RWPE2 (cell line): Measurements from ENCODE around the gene CALML6.

Experiments
- ATAC-seq: fragments of 200-7000 bp; cut with Tn5 transposase; 3 replicates; pipeline ENCODE4 v1.9.1; 2021; ENCODE audit warnings: low read depth
- DNase-seq: peaks from one replicate; pipeline ENCODE4 v3.0.0-alpha.2; 2020; ENCODE audit warnings: low spot score
- H3K27ac ChIP-seq: fragments of 450-650 bp; 2 replicates; pipeline ENCODE4 v1.5.1; 2017; ENCODE audit warnings: mild to moderate bottlenecking; ENCODE audit not compliant: poor library complexity, severe bottlenecking
- H3K27me3 ChIP-seq: fragments of 250-450 bp; sonication (Bioruptor Pico); 2 replicates; pipeline ENCODE4 v1.5.1; 2021; ENCODE audit warnings: mild to moderate bottlenecking, moderate library complexity; ENCODE audit not compliant: insufficient read depth, poor library complexity, severe bottlenecking
- H3K36me3 ChIP-seq: fragments of 250-450 bp; sonication (Bioruptor Pico); 2 replicates; pipeline ENCODE4 v1.5.1; 2020; ENCODE audit warnings: low read depth, mild to moderate bottlenecking, moderate library complexity
- H3K4me1 ChIP-seq: fragments of 250-450 bp; sonication (Bioruptor Pico); 2 replicates; pipeline ENCODE4 v1.5.1; 2021; ENCODE audit warnings: mild to moderate bottlenecking, moderate library complexity; ENCODE audit not compliant: insufficient read depth, poor library complexity, severe bottlenecking
- H3K4me3 ChIP-seq: fragments of 250-450 bp; sonication (Bioruptor Pico); 2 replicates; pipeline ENCODE4 v1.5.1; 2021; ENCODE audit warnings: mild to moderate bottlenecking, moderate library complexity; ENCODE audit not compliant: severe bottlenecking
- H3K9me3 ChIP-seq: fragments of 250-450 bp; sonication (Bioruptor Pico); 2 replicates; pipeline ENCODE4 v1.5.1; 2021; ENCODE audit warnings: mild to moderate bottlenecking, moderate library complexity; ENCODE audit not compliant: severe bottlenecking
- TF ChIP-seq, protein P1 (sequence below): fragments of 450-650 bp; IDR thresholded peaks from one replicate; pipeline ENCODE4 v1.5.1; 2017; ENCODE audit warnings: mild to moderate bottlenecking, moderate library complexity; ENCODE audit not compliant: poor library complexity, severe bottlenecking

CALML6 gene

DNA sequence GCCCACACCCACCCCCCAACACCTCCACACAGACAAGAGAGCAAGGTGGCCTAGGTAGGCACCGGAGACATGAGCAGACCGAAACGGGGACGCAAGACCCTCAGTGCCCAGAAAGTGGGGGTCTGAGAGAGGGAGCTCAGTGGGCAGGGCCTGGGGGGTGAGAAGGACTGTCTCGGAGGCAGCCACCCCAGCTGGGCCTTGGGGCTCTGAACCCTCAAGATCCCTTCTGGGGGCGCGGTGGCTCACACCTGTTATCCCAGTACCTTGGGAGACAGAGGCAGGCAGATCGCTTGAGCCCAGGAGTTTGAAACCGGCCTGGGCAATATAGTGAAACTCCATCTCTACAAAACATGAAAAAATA, 15.1 kb upstream of the CALML6 start:
- TF ChIP-seq, protein P1, sequence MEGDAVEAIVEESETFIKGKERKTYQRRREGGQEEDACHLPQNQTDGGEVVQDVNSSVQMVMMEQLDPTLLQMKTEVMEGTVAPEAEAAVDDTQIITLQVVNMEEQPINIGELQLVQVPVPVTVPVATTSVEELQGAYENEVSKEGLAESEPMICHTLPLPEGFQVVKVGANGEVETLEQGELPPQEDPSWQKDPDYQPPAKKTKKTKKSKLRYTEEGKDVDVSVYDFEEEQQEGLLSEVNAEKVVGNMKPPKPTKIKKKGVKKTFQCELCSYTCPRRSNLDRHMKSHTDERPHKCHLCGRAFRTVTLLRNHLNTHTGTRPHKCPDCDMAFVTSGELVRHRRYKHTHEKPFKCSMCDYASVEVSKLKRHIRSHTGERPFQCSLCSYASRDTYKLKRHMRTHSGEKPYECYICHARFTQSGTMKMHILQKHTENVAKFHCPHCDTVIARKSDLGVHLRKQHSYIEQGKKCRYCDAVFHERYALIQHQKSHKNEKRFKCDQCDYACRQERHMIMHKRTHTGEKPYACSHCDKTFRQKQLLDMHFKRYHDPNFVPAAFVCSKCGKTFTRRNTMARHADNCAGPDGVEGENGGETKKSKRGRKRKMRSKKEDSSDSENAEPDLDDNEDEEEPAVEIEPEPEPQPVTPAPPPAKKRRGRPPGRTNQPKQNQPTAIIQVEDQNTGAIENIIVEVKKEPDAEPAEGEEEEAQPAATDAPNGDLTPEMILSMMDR: no peak
- H3K27ac ChIP-seq: no peak overlapping the region
- no peak for DNase-seq
- H3K27me3 ChIP-seq: no peaks in the 10 kb centered on the region
- no peak for ATAC-seq
- H3K9me3 ChIP-seq: no peaks in the 10 kb centered on the region
- no peaks in the 10 kb centered on the region for H3K36me3 ChIP-seq
- H3K4me3 ChIP-seq: no peak overlapping the region
- H3K4me1 ChIP-seq: peaks cover under 1% of the 10 kb centered on the region

DNA sequence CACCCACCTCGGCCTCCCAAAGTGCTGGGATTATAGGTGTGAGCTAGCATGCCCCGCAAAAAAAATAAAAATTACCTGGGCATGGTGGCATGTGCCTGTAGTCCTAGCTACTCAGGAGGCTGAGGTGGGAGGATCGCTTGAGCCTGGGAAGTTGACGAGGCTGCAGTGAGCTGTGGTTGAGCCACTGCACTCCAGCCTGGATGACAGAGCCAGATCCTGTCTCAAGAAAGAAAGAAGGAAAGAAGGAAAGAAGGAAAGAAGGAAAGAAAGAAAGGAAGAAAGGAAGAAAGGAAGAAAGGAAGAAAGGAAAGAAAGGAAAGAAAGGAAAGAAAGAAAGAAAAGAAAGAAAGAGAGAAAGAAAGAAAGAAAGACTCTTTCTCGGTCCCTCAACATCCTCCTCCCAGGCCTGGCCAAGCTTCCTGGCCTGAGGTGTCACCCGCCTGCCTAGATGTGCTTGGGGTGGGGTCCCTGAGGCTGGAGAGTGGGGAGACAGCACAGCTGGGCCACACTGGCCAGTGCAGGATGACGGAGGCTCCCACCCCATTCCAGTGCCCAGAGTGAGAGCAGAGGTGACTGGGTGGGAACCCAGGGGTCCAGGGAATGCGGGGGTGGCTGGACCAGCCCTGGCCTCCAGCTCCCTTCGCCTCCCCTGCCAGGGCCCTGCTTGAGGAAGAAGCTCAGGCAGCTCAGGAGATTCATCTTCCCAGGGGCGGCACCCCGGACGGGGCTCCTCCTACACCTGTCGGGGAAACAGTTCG, 14.0 kb upstream of the CALML6 start:
- DNase-seq (no peak), ATAC-seq (no peak; the same call in 2 of the 3 replicates)
- Histone ChIP-seq H3K36me3 (no peaks in the 10 kb centered on the region), H3K4me3 (no peak overlapping the region), H3K27ac (no peak overlapping the region), H3K9me3 (no peaks in the 10 kb centered on the region), H3K4me1 (no peaks in the 10 kb centered on the region), H3K27me3 (no peaks in the 10 kb centered on the region)
- TF ChIP-seq, protein P1: no peak

DNA sequence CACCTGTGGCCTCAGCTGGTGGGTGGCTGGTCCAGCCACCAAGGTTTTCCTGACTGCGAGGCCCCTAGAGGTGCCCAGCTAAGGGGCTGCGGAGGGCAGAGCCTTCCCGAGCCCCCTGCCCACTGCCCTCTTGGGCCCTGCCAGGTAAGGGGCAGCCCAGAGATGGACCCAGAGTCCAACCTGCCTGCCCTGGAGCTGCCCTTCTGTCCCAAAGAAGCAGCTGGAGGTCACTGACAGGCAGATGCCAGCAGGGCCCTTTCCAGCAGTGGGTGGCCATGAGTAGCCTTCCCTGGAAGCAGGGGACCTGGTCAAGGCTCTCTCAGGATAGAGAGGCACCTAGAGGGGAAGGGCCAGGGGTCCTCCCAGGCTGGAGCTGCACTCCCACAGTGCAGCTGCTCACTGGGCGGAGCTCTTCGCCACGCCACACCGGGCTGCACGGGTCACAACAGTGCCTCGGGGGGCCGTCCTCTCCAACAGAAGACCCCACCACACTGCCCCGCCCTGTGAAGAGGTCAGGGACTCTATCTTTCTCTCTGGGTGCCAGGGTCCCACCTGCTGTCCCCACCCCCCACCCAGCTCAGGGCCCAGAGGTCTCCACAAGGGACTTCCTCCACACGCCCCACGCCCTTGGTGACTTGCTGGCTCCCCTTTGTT, 13.3 kb upstream of the CALML6 start:
- TF ChIP-seq, protein P1: no peak
- no peaks in the 10 kb centered on the region for H3K36me3 ChIP-seq
- H3K27me3 ChIP-seq: no peaks in the 10 kb centered on the region
- no peaks in the 10 kb centered on the region for H3K9me3 ChIP-seq
- no peak overlapping the region for H3K27ac ChIP-seq
- ATAC-seq: no peak
- H3K4me1 ChIP-seq: peaks cover 4% of the 10 kb centered on the region
- no peak for DNase-seq
- no peak overlapping the region for H3K4me3 ChIP-seq

DNA sequence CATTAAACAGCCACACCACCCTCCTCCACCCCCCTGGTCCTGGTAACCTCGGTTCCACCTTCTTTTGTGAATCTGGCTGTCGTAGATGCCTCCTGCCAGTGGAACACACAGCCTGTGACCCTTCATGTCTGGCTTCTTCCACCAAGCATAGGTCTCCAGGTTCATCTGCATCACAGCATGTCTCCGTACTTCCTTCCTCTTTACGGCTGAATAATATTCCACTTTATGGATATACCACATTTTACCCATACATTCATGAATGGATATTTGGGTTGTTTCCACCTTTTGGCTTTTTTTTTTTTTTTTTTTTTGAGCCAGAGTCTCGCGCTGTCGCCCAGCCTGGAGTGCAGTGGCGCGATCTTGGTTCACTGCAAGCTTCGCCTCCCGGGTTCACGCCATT, 11.8 kb upstream of the CALML6 start:
- Histone ChIP-seq H3K36me3 (no peaks in the 10 kb centered on the region), H3K9me3 (no peaks in the 10 kb centered on the region), H3K27ac (no peak overlapping the region), H3K4me3 (no peak overlapping the region), H3K27me3 (no peaks in the 10 kb centered on the region), H3K4me1 (peaks cover 19% of the 10 kb centered on the region)
- DNase-seq (no peak), ATAC-seq (no peak)
- TF ChIP-seq, protein P1: no peak
